Esophagus muscularis mucosa (tissue), 4 donors: Measurements from ENCODE around the gene CCIN.

ENCODE experiments used
- CTCF ChIP-seq, 3 experiments: fragments of 200-600 bp in 2 of 3; fragments of 450-650 bp in 1 of 3; sonication (generic) in 2 of 3; IDR thresholded peaks; one replicate each; pipeline ENCODE4 v1.5.1; 2017 to 2019; ENCODE audit warnings: antibody characterized with exemption in 3 of 3, mild to moderate bottlenecking in 2 of 3, moderate library complexity in 1 of 3
- EP300 ChIP-seq: sonication (generic); formaldehyde crosslinking; IDR thresholded peaks from one replicate; pipeline ENCODE4 v1.6.1; 2017; ENCODE audit warnings: antibody characterized with exemption
- POLR2A ChIP-seq: fragments of 450-650 bp; IDR thresholded peaks from one replicate; pipeline ENCODE4 v1.6.1; 2017; ENCODE audit warnings: antibody characterized with exemption, moderate library complexity, mild to moderate bottlenecking, low read depth
- POLR2AphosphoS5 ChIP-seq, 2 donors: sonication (generic); formaldehyde crosslinking; IDR thresholded peaks; one replicate each; pipeline ENCODE4 v1.6.1; 2017; ENCODE audit warnings: antibody characterized with exemption in 2 of 2

- TF ChIP-seq CTCF (IDR thresholded peaks at IDR 0.05): no peak
- no peak for TF ChIP-seq POLR2A
- no peak for TF ChIP-seq EP300
- TF ChIP-seq POLR2AphosphoS5 (IDR thresholded peaks at IDR 0.05): no peak
Observed at GRCh38 chr9:36162211-36162738, 6.9 kb upstream of the CCIN start.
